C4-2B (cell line): ENCODE results near the gene KLF16.

Experiments
- ZFX ChIP-seq: fragments of 450-650 bp; IDR thresholded peaks from 2 replicates; pipeline ENCODE4 v1.6.1; 2017
- TF ChIP-seq, protein P1 (sequence below): fragments of 450-650 bp; conservative IDR thresholded peaks from 2 replicates; pipeline ENCODE4 v1.5.1; 2017; ENCODE audit warnings: mild to moderate bottlenecking

DNA sequence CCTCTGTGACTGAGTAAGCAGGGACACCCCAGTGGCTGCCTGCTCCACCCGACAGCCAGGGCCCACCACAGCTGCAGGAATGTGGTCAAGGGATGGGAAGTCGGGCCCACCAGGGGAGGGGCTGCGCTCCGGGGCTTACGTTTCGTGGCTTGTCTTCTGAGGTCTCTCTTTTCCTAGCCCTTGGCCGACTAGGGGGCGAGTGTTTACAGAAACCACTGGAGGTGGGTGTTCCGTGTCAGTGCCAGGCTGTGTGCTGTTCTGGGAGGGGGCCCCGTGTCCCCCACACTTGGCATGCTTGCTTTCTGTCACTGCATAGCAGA lies 46.3 kb upstream of the KLF16 start:
- TF ChIP-seq, protein P1, sequence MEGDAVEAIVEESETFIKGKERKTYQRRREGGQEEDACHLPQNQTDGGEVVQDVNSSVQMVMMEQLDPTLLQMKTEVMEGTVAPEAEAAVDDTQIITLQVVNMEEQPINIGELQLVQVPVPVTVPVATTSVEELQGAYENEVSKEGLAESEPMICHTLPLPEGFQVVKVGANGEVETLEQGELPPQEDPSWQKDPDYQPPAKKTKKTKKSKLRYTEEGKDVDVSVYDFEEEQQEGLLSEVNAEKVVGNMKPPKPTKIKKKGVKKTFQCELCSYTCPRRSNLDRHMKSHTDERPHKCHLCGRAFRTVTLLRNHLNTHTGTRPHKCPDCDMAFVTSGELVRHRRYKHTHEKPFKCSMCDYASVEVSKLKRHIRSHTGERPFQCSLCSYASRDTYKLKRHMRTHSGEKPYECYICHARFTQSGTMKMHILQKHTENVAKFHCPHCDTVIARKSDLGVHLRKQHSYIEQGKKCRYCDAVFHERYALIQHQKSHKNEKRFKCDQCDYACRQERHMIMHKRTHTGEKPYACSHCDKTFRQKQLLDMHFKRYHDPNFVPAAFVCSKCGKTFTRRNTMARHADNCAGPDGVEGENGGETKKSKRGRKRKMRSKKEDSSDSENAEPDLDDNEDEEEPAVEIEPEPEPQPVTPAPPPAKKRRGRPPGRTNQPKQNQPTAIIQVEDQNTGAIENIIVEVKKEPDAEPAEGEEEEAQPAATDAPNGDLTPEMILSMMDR: no peak
- TF ChIP-seq ZFX: no peak
